ENCODE results near the gene FILIP1L.

FILIP1L gene

GRCh38 chr3:99923873-99924272 is 190.4 kb downstream of the FILIP1L start:
- no peak for DNase-seq (ENCODE audit: low read depth in 2 of 2)

- no peak for DNase-seq (ENCODE audit: low read depth in 2 of 2)
Observed at GRCh38 chr3:99921986-99922385, 192.3 kb downstream of the FILIP1L start.

- DNase-seq (ENCODE audit: low read depth in 2 of 2), result no peak
Observed at GRCh38 chr3:99921377-99921695, 193.0 kb downstream of the FILIP1L start.

GRCh38 chr3:99920481-99921376 is 193.6 kb downstream of the FILIP1L start:
- no peak for DNase-seq (ENCODE audit: low read depth in 2 of 2)

GRCh38 chr3:99919694-99920093 is 194.6 kb downstream of the FILIP1L start:
- no peak for DNase-seq (ENCODE audit: low read depth in 2 of 2)

- DNase-seq (ENCODE audit: low read depth in 2 of 2), result no peak
Observed at GRCh38 chr3:99918715-99919114, 195.6 kb downstream of the FILIP1L start.

- DNase-seq (ENCODE audit: low read depth in 2 of 2), result no peak
Observed at GRCh38 chr3:99915906-99916432, 198.3 kb downstream of the FILIP1L start.

- DNase-seq (ENCODE audit: low read depth in 2 of 2), result no peak
Observed at GRCh38 chr3:99911433-99911832, 202.9 kb downstream of the FILIP1L start.

- DNase-seq (ENCODE audit: low read depth in 2 of 2), result no peak
Observed at GRCh38 chr3:99910752-99911290, 203.5 kb downstream of the FILIP1L start.

- no peak for DNase-seq (ENCODE audit: low read depth in 2 of 2)
Observed at GRCh38 chr3:99909714-99910495, 204.4 kb downstream of the FILIP1L start.

- no peak for DNase-seq (ENCODE audit: low read depth in 2 of 2)
Observed at GRCh38 chr3:99907959-99908544, 206.2 kb downstream of the FILIP1L start.

GRCh38 chr3:99903869-99904268 is 210.4 kb downstream of the FILIP1L start:
- no peak for DNase-seq (ENCODE audit: low read depth in 2 of 2)

- DNase-seq (ENCODE audit: low read depth in 2 of 2), result no peak
Observed at GRCh38 chr3:99902091-99902490, 212.2 kb downstream of the FILIP1L start.

- DNase-seq (ENCODE audit: low read depth in 2 of 2), result no peak
Observed at GRCh38 chr3:99901200-99901926, 212.9 kb downstream of the FILIP1L start.

- DNase-seq (ENCODE audit: low read depth in 2 of 2), result no peak
Observed at GRCh38 chr3:99900248-99900647, 214.1 kb downstream of the FILIP1L start.

- DNase-seq (ENCODE audit: low read depth in 2 of 2), result no peak
Observed at GRCh38 chr3:99899603-99900002, 214.7 kb downstream of the FILIP1L start.

- DNase-seq (ENCODE audit: low read depth in 2 of 2), result no peak
Observed at GRCh38 chr3:99896482-99896881, 217.8 kb downstream of the FILIP1L start.

GRCh38 chr3:99895703-99896441 is 218.4 kb downstream of the FILIP1L start:
- DNase-seq (ENCODE audit: low read depth in 2 of 2), result no peak

- DNase-seq (ENCODE audit: low read depth in 2 of 2), result no peak
Observed at GRCh38 chr3:99895131-99895696, 219.1 kb downstream of the FILIP1L start.

GRCh38 chr3:99892332-99892731 is 222.0 kb downstream of the FILIP1L start:
- DNase-seq (ENCODE audit: low read depth in 2 of 2), result no peak
